Measurements from ENCODE around the gene MELTF.
A peak's percentile ranks its signal among the peaks of the same experiment; 100 is the strongest.
"Not testable (repeated sequence)": the region's sequence is repeated elsewhere in the genome, so short reads cannot be mapped to it uniquely, and the experiment has no call there.

MELTF gene

GRCh38 chr3:197029511-197030167 lies at the start of gene MELTF:
Gene MELTF (minus strand): TSS chr3:197029817. CDS start chr3:197029702, 115 bp downstream.
- DNase-seq (ENCODE audit: low spot score): no peak

DNA sequence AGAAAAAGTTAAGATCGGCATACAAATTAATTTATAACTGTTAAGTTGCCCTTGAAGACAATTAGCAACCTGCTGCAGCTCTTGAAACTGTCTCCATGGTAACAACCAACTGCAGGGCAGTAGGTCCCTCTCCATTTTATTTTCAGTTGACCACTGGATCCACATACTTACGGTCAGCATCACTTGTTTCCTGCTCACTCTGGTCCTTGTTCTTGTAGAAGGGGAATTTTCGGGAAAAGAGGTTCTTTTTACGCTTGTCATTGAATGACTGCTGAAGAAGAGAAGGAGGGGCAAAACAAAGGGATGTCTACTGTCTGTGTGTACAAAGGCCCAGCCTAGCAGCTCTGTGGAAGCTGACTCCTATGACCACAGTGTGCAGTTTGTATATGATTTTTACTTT lies 46.8 kb upstream of the MELTF start:
- DNase-seq (ENCODE audit: low spot score): peak; percentile 59

DNA sequence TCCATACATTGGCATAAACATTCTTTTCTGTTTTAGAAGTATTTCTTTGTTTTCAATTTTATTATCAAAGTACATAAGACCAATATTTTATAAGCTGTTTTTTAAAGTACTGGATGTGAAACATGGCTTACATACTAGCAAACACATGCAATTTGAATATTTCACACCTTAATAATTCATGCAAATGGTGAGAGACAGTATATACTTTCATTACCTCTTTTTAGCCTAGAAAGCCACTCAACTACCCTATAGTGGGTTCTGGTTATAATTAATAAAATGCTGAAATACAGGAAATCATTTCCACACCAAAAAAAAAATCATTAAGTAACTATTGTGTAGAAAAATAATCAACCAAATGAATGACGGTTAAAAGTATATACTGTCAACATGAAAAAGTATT lies 38.5 kb upstream of the MELTF start:
- no peak for DNase-seq (ENCODE audit: low spot score)

DNA sequence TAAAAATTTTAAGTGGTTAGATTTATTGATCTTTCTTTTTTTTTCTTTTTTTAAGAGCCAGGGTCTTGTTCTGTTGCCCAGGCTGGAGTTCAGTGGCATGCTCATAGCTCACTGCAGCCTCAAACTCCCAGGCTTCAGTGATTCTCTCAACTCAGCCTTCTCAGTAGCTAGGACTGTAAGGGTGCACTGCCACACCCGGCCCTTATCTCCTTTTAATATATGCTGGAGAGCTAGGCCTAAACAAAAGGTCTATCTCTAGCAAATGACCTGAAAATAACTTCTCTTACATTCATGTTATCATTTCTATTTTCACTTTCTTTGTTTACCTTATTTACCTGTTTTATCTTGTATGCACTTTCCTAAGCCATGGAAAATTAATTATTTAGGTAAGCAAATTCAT lies 35.2 kb upstream of the MELTF start:
- DNase-seq (ENCODE audit: low spot score): no peak

GRCh38 chr3:197062446-197062845 lies 32.8 kb upstream of the MELTF start:
- no peak for DNase-seq (ENCODE audit: low spot score)

DNA sequence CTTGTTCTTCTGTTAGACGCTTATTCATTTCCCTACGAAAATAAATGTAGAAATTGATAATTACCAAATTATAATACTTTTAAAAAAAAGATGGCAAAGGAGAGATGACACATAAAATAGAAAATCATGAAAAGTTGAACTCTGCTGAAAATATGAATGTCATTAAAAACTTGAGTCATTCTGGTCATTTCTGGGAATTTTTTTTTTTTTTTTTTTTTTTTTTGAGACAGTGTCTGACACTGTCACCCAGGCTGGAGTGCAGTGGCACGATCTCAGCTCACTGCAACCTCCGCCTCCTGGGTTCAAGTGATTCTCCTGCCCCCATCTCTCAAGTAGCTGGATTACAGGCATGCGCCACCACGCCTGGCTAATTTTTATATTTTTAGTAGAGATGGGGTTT lies 22.0 kb upstream of the MELTF start:
- not testable (repeated sequence) for DNase-seq (ENCODE audit: low spot score)

DNA sequence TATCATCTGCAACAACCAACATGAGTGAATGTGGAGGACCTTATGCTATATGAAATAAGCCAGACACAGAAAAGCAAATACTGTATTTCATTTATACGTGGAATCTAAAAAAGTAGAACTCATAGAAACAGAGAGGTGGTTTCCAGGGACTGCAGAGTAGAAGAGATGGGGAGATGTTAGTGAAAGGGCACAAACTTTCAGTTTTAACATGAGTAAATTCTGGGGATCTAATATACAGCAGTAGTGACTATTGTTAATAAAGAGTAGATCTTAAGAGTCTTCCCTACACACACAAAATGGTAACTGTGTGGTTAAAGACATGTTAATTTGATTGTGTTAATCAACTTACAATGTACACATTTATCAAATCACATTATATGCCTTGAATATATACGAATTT lies 20.9 kb upstream of the MELTF start:
- no peak for DNase-seq (ENCODE audit: low spot score)

DNA sequence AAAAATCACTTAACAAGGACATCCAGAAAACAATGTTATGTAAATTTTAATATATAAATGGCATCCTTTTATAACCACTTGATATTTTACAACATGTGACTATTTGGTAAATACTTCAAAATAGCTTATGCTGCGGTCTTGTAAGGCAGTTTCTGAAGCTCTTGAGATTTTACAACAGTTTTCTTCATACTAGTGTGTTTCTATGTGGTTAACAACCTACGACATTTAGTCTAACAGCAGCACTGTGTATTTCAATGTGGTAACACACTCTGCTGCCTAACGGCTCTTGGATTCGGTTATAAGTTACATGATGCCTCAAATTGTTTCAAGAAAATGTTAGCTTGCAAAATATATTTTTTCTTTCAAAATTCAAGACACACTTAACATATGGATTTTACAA lies 12.9 kb upstream of the MELTF start:
- no peak for DNase-seq (ENCODE audit: low spot score)

DNA sequence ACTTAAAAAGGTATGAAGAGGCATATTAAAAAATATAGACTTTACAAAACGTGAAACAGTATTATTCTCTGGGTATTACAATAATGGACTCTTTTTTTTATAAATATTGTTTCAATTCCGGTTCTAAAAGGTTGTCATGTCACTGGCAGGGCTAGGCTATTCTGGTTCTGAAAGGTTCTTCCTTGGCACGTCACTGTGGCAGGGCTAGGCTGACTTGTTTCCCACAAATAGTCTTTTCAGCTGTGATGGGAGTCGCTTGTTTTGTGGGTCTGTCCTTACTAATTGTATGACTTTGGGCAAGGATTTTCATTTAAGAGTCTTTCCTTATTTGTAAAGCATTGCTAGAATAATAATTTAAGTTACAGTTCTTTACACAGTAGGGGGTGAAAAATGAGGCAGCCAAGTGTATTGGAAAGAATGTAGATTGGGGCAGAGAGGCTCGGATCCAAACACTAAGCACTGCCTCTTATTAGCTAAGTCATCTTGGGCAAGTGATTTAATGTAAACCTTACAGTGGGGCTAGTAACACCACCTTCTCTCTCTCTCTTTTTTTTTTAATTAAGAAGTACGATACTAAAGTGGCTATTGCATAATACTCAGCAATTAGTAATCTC lies 12.4 kb upstream of the MELTF start:
- DNase-seq (ENCODE audit: low spot score): peak; percentile 37

DNA sequence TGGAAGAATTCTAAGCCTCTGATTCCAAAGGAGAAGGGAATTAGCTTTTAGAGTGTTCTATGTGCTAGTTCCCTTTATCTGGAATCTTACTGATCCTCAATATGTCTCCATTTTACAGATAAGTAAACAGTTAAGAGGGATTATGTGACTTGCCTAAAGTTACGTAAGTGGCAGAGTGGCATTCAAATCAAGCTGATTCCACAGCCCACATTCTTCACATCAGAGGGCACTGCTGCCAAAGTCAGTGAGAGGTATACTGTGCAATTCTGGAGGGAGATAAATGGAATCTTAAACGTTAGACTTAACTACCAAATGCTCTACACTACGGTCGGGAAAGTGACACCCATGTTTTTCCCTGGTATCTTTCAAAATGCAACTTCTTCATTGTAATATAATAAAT lies 11.0 kb upstream of the MELTF start:
- no peak for DNase-seq (ENCODE audit: low spot score)

- no peak for DNase-seq (ENCODE audit: low spot score)
Observed at GRCh38 chr3:197038679-197039462, 9.3 kb upstream of the MELTF start.

- DNase-seq (ENCODE audit: low spot score): no peak
Observed at GRCh38 chr3:197035577-197035976, 6.0 kb upstream of the MELTF start.

GRCh38 chr3:197034778-197035177 lies 5.2 kb upstream of the MELTF start:
- not testable (repeated sequence) for DNase-seq (ENCODE audit: low spot score)

DNA sequence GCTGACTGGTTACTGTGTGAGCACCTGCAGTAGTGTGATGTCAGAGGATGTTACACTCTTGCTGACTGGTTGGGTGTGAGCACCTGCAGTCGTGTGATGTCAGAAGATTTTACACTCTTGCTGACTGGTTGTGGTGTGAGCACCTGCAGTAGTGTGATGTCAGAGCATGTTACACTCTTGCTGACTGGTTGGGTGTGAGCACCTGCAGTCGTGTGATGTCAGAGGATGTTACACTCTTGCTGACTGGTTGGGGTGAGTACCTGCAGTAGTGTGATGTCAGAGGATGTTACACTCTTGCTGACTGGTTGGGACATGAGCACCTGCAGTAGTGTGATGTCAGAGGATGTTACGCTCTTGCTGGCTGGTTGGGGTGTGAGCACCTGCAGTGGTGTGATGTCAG lies 4.1 kb upstream of the MELTF start:
- DNase-seq (ENCODE audit: low spot score): not testable (repeated sequence)

DNA sequence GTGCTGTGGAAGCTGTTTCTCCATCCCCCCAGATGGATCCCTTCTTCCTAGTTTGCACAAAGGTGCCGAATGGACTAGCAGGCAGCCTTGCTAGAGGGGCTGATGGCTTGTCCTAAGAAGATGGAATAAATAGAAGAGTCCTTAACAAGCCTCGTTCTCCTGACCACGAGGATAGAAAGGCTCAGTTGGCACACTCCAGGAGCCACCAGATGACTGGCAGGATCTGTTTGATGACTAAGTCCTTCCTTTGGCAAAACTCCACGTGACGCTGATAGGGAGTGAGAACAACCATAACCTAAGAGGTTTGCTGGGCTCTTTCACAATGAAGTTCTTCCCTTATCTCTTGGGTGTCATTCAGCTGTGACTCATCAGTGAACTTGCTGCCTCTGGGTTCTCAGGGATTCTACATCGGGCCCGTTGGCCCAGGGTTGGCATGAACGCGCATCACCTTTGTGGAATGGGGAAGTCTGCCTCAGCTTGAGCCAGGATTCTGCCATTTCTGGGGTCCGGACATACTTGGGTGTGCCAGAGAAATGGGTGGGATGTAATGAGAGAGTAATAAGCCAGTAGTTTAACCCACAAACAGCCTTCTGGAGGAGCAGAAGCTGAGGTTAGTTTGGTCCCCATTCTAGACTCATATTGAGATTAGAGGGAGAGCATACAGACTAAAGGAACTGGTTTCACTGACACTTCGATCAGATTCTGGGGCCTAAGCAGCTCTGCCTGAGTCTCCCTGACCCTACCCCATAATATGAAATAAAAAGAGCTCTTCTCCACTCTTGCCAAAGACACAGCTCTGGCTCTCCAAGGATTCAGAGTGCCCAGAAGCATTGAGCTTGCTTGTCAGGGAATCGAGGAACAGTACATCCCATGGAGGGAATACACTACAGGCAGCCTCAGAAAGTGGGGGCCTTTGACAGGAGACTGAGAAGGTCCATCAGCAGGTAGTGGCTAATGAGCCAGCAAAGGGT lies 2.0 kb upstream of the MELTF start:
- DNase-seq (ENCODE audit: low spot score): peak; percentile 51

DNA sequence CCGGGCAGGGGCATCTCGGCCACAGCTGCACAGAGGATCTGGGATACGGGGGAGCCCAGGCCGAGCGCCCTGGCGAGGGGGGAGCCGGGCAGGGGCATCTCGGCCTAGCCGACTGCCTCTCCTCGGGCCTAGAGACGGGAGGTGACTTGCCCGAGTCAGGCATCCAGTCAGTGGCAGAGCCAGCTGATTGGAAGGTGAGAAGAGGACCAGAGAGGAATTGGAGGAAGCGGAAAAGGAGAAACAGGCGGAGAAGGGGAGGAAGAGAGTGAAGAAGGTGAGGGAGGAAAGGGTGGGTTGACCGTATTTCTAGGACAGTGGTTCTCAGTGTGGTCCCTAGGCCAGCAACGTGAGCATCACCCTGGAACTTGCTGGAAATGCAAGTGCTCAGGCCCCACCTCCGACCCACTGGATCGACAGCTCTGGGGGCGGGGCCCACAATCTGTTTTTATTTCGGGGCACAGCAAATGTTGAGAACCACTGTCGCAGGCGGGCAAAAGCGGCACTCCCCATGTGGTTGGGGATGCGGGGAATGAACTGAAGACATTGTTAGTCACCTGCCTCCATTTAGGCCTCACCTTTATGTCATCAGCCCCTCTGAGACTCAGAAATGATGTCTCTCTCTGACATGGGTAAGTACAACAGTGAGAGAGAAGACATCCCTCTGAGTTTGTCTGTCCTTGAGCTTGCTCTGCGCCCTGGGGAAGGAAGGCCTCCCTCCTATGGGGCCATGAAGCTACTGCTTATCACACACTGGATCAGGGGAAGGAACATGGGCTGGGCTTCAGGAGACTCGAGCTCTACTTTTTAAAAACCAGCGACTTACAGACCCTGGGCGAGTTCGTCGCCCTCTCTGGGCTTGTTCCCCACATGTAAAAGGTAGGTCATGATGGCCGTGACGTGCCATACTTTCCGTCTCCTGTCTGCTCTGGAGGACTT lies 1.0 kb upstream of the MELTF start:
- no peak for DNase-seq (ENCODE audit: low spot score)

GRCh38 chr3:197028728-197029510 lies 698 bp downstream of the MELTF start:
- DNase-seq (ENCODE audit: low spot score): no peak

- no peak for DNase-seq (ENCODE audit: low spot score)
Observed at GRCh38 chr3:197027896-197028727, 1.5 kb downstream of the MELTF start.
